ENCODE measurements around the gene GARS1.

GARS1 gene

DNA sequence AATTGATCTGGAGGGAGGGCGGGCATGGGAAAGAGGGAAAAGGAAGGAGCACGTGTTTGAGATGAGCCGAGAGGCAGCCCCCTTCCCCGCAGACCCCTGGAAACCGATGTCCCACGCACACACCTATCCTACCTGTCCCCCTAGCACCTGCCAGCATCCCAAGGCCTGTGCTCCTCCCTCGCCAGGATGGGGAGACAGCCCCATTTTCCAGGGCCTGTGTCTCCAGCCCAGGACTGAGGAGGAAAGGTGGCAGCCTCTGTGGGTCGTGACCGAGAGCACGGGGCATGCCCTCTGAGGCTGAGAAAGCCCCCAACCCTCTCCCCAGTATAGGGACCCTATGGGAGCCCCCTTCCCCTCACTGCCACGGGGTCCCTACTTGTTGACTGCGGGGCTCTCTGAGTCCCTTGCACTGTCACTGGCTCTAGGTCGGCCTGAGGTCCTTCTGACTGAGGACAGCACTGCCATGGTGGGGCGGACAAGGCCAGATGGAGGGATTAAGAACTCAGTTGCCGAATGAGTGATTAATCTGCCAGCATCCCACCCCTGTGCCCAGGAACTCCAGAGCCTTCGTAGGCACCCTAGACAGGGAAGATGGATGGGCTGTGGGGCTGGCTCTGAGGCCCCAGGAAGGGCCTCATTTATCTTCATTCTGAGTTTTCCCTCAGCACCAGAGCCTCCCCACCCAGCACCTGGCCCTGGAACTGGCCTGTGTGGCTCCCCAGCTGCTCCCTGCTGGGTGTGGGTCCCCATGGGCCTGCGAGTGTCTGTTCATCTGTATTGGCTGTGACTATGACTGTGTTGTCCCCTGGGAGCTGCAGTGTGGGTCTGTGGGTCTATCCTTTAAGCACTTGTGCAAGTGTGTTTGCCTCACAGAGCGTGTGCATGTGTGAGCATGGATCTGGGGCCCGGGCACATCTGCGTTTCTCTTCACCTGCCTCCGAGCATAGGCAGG lies 61.6 kb downstream of the GARS1 start:
- DNase-seq (ENCODE audit: low spot score): no peak

DNA sequence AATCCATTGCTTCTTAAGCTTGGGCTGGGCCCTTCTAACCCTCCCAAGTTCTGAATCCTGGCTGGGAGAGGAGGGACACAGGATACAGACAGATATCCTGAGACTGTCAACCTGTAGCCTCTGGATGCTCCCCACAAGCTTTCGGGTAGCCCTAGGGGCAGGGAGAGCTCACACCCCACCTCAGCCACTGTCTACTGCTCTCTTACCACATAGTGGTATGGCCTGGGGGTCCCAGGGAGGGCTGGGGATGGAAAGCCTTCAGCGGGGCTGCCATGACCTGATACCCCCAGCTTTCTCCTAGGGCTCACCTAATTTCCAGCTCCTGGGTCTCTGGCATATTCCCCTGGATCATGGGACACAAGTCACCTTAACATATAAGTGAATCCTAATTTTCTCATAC lies 62.5 kb downstream of the GARS1 start:
- DNase-seq (ENCODE audit: low spot score): no peak

DNA sequence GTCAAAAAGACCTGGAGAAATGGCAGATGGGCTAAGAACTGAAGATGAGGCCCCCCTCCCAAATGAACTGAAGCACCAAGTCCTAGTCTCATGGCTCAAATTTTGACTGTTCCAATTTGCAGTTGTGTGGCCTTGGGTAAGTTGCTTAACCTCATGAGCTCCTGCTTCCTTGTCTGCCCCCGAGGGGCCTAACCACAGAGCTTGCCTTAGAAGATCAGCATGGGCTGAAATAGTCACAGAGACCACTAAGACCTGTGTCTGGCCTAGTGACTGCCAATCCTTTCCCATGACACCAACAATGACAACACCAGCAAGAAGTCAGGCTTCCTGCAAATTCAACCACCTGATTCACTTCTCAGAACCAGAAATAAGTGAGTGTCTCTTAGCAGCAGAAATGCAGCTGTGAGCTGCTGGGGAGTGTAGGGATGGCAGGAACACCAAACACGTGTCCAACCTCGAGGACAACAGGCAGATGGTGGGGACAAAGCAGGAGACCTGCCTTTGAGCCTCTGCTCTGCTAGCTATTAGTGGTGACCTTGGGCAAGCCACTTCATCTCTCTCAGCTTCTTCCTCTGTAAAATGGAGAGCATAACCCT lies 63.9 kb downstream of the GARS1 start:
- DNase-seq (ENCODE audit: low spot score): no peak

DNA sequence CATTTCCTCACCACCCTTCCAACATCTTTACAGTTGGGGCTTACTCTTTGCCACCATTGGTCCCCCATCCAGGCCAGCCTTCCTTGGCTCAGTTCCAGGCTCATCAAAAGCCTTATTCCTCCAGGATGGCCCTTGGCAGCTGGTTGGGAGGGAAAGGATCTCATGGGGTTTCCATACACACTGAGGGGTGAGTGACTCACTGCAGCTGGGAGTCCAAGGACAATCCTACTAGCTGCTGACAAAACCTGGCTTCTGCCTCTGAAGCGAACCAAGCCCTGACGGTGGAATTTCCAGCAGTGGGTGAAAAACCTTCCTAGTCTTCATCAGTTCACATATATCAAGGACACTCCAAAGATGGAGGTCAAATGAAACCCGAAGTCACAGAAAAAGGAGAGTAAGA lies 64.6 kb downstream of the GARS1 start:
- DNase-seq (ENCODE audit: low spot score): no peak

DNA sequence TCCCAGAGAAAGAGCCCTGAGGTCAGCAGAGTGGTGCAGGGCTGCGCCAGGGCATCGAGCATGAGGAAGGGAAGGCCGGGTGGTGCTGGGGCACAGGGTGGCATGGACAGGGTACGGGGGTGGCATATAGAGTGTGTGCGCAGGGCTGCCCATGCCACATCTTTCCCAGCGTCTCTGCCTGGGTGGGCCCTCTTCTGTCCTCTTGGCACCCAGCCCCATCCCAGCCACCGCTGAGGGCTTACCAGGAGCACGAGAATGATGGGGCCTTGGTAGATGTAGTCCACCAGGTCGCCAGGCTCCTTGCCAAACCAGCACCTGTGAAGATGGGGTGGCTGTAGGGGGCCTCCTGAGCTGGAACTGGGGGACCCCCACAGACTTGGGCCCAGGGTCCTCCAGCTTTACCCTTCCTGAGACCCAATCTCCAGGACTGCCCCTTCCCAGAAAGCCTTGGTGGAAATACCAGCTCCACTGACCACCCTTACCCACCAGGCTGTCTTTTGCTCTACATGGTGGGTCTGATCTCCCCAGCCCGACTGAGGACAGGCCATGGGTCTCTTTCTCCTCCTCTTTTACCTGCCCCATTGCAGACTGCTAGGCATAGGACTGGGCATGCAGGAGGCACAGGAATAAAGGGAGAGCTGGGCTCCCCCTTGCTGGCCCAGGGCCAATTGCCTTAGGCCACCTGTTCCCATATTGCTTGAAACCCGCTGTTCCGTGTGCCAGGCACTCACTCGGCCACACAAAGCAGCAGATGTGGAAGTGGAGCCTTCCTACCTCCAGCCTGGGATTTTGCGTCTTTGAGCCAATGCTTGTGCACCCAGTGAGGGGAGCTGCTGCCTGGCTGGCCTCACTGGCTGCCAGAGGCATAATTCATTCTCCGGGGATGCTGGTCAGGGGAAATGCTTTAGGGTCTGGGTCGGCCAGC lies 65.9 kb downstream of the GARS1 start:
- DNase-seq (ENCODE audit: low spot score): no peak

DNA sequence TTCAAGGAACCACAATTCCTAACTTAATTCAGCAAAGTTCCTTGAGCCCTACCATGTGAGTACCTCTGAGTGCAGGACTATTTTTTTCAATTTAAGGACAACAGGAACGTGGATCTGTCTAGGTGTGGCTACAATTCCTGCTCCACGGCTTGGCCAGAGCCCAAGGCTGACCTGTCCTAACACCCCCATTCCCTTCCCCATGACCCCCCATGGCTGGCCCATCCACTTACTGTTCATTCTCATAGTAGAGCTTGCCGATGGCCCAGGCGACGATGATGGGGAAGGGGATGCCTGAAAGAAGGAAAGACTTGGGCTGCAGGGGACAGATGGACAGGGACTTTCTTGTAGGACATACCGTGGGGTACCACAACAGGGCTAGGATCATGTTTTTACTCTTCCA lies 67.2 kb downstream of the GARS1 start:
- no peak for DNase-seq (ENCODE audit: low spot score)

DNA sequence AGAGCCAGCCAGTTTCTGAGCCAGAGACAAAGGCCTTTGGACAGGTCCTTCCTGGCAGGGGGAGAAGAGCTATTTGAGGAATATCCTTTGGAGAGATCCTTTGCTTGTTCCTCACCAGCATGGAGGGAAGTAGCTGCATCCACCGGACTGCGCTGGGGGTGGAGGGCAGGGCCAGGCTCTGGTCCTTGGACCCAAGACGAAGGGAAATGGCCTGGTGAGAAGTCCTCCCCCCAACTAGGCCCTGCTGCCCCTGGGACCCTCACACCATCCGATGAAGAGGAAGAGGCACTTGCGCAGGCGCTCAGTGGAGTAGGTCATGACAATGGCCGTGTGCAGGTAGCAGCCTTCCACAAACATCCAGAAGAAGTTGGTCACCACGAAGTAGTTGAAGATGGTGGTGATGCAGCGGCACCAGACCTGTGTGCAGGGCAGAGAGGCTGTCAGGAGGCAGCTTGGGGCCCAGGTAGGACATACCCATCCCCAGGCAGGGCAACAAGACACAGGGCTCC lies 67.8 kb downstream of the GARS1 start:
- DNase-seq (ENCODE audit: low spot score): no peak

DNA sequence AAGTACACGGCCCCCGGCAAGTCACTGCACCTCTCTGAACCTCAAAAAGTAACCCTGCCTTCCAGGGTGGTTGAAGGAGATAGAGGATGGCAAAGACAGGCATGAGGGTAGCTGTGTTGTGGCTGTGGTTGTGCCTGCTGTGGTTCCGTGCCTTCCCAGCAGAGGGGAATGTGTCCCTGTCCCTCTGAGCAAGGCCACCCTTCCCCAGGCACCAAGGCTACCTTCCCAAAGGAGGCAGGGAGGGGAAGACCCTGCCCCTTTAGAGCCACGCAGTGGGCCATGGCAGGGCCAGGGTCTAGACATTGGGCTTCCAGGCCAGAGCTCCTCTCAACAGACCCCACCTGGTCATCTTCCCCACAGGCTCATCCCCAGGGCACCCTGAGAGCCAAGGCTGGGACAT lies 68.7 kb downstream of the GARS1 start:
- no peak for DNase-seq (ENCODE audit: low spot score)

DNA sequence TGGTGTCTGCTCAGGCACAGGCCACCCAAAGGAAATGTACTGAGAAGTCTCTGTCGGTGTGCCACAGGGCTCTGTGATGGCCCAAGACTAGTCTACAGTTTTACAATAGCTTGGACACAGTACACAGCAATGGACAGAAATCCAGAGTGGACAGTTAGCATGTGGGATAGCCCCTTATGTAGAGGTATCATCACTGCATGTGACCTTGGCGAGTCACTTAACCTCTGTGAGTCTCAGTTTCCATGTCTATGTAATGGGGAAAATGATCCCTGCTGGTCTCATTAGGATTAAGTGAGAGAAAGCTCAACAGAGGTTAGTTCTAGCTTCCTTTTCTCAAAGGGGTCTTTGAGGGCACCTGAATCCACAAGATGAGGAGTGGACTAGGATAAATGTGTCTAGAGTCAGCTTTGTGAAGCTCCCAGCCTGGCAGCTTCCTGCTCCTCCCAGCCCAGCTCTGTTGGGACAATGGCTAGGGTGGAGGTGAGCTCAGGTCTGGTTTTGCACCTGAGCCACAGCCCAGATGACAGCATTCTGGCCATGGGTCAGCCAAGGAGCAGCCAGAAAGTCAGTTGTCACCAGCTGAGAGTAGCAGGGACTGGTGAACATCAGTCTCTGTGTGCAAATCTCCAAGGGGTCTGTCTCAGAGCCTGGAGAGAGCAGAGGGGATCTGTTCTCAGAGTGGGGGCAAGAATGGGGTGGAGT lies 69.7 kb downstream of the GARS1 start:
- no peak for DNase-seq (ENCODE audit: low spot score)

DNA sequence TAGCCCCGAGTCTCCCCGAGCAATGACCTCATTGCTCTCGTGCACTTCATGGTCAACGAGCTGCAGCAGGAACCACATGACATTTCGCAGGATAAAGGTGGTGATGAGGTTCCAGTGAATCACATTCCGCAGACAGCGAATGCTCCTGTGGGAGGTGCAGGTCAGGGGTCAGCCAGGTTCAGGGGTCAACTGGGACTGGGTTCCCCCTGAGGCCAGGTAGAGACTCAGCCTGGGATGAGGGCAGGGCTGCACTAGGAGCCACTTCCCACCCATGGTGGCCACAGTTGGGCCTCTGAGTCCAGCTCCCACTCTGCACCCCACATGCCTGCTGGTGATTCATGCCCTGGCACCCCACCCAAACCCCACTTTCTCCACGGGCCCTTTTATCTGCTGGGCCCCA lies 70.4 kb downstream of the GARS1 start:
- DNase-seq (ENCODE audit: low spot score): no peak

DNA sequence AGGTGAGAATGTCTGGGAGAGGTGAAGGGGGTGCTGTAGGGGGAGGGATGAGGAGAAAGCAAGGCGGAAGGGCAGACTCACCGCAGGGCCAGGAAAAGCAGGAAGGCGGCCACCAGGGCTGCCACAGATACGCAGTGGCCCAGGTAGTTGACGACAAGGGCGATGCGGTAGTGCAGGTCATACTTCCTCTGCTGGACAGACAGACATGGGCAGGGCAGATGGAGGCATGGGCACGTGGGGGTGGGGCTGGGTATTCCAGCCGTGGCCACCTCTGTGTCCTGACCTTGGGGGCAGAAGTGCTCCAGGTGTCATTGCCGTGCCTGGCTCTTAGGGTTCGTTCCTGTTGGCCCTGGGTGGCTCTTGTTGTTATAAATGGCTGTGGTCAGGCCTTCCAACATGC lies 70.8 kb downstream of the GARS1 start:
- no peak for DNase-seq (ENCODE audit: low spot score)

DNA sequence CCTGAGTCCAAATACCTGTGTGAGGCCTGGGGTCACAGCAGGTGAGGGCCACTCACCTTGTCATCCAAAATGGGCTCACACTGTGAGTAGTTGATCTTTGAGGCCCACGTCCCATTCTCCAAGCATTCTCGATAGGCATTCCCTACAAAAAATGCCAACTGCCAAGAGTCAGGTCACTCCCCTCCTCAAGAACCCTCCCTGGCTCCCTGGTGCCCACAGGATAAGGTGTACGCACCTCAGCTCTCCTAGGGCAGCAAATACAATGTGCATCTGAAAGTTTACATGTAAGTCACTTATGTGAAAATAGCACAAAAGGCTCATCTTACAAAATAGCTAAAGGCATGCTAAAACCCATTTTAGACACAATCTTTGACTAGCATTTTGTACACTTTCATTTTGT lies 72.5 kb downstream of the GARS1 start:
- DNase-seq (ENCODE audit: low spot score): no peak

DNA sequence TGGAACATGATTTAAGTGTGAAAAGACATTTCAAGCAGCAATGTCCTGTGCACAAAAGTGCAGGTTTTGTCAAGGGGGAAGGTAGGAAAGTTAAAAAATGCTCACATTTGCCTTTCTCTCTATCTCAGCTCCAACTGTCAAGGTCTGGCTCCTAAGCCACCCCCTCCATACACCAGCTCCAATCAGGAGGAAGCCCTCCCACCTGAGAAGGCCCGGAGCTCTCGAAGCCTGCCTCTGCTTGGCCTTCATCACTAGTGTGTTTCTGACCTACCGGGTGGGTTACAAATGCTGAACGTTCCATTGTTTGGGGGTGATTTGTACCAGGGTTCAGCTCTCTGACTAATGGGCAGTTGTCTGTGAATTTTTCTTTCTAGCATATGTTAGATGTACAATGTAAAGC lies 73.4 kb downstream of the GARS1 start:
- no peak for DNase-seq (ENCODE audit: low spot score)

DNA sequence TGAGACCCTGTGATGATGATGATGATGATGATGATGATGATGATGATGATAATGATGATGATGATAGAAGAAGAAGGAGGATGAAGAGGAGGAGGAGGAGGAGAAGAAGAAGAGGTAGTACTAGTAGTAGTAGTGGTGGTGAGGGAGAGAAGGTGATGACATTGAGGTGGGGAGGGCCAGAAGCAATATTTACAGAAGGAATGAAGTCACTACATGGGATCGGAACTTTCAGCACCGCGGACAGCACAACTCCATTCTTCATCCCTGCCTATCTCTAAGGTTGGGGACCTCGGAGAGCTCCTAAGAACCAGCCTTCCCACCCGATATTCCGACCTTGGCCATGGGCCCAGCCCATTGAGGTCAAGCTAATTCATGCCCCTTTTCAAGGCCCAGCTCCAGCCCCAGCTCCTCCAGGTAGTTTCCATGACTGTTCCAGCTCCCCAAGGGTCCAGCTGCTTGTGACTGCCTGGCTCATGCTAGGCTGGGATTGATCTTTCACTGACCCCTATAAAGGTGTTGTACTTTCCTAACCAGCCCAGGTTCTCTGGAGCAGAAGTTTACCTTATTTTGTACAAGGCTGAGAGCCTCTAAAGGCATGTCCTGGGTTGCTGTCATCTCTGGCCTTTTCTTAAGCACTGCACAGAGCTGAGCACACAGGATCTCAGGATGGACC lies 77.3 kb downstream of the GARS1 start:
- DNase-seq (ENCODE audit: low spot score): no peak

DNA sequence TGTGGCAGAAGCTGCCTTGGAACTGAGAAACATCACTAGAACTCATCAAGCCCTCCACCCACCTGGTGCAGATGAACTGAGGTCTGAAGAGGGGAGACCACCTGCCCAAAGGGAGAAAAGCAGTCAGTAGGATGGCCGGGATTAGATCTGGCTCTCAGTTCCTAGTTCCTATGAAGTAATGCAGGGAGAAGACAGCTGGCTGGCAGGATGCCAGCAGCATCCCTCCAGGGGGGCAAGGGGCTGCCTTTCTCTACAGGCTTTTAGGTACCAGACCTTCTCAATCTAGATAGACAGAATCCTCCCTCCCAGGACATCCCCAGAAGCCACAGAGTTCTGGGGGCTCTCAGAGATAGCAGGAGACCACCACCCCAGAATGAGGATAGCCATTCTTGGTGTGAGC lies 79.7 kb downstream of the GARS1 start:
- no peak for DNase-seq (ENCODE audit: low spot score)

DNA sequence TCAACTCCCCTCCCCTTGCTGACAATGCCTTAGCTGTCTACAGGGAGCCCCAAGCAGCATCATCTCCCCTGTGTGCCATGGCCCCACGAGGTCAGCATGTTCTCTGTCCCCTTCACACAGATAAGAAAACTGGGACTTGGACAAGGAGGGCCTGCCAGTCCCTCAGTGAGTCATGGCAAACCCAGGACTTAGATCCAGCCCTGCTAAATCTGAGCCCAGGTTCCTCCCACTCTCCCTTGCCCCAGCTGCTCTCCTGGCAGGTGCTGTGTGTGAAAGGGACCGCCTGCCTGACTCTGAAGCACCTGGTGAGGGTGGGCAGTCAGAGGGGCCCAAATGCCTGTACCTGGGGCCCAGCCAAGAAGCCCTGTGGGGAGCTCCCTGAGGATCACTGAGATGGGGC lies 80.2 kb downstream of the GARS1 start:
- DNase-seq (ENCODE audit: low spot score): no peak

DNA sequence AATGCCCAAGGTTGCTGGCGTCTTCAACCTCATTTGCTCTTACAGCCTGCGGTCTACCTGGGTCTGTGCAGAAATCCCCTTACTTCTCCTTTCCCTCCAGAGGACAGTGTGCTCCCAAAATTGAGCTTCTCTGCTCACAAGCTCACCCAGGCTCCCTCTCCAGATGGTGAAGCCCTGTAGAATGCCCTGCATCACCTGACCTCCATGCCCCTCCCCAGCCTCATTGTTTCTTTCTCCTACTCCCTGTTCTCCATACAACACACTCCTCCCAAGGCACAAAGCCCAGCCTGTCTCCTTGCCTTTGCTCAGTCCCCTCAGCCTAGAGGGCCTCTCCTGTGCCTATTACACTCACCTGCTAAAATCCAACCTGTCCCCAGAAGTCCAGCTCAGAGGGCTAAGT lies 84.1 kb downstream of the GARS1 start:
- DNase-seq (ENCODE audit: low spot score): no peak

DNA sequence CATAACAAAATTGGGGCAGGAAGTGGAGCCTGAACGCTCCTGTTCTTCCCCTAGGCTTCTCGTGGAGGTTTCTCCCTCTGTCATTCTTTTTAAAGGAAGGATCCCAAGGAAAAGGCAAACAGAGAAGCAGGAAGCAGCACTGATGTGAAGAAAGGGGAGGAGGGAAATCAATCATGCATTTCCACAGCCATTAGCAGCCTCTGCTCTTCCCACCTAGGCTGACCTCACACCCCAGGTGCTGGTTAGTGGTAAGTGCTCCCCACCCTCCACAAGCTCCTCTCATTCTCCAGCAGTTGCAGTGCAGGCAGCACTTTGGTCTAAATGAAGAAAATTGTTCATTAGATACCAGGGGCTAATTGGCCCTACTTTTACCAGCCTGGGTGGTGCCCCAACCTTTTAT lies 85.0 kb downstream of the GARS1 start:
- DNase-seq (ENCODE audit: low spot score): no peak

DNA sequence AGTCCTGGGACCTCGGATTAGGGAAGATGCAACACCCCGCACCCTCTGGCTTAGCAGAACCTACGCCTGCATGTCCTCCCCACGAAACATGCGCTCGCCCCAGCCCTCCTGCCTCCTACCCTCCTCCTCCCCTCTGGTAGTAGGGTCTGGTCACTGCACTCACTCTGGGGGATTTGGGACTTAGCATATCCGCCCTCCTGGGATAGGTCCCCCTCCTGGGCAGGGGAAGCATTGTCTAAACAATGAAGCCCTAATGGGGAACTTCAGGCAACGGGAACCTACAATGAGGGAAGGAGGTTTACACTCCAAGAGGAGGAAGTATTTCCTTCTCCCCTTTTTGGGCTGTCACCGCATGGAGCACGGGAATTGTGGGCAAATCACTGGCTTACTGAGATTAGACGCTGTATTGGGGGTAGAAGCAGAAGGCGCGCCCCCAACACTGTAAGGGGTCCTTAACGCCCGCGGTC lies 86.7 kb downstream of the GARS1 start:
- DNase-seq (ENCODE audit: low spot score): no peak

DNA sequence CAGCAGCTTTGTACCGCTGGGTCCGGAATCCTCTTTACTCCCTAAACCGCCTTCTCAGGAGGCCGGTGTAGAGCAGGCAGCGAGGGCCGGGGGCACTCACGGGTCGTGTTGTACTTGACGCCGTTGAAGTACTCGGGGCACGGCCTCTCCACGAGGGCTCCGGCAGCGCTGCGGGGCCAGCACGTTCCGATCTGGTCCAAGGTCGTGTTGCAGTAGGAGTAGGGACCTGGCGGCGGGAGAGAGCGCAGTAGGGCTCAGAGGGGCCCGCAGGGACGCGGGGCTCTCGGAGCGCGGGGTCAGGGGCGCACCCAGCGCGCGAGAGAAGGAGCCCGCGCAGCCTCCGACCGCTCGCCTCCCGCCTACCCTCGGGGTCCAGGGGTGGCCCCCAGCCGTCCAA lies 87.1 kb downstream of the GARS1 start:
- no peak for DNase-seq (ENCODE audit: low spot score)
